Naive thymus-derived CD4-positive, alpha-beta T cell (primary cell): ENCODE measurements around the gene CXCL12. TPM values are rescaled to one million over a fixed set of nuclear protein-coding genes. Genes with fewer than 3 reads are reported as not detected.

Experiments
- ATAC-seq: fragments of 150-1000 bp; cut with Tn5 transposase; 2 replicates; pipeline ENCODE4 v1.10.0; 2021; ENCODE audit warnings: mild to moderate bottlenecking, moderate library complexity
- CTCF ChIA-PET: fragments of 350-600 bp; sonication (Branson Sonifier 250); formaldehyde crosslinking; loops from one replicate; lab custom pipeline; 2021; ENCODE audit warnings: antibody characterized with exemption; lab: Charles Lee
- POLR2A ChIA-PET: fragments of 350-600 bp; sonication (Branson Sonifier 250); formaldehyde crosslinking; loops from one replicate; lab custom pipeline; 2021; ENCODE audit warnings: antibody characterized with exemption, inconsistent platforms; lab: Charles Lee
- DNase-seq, 9 donors: peaks; one replicate each; pipeline versions ENCODE4 v3.0.0 to v3.0.0-alpha.2; 2020 to 2022; ENCODE audit warnings: mixed read lengths in 1 of 9
- H3K27ac ChIP-seq: one replicate; pipeline ENCODE4 v1.7.0; 2013; ENCODE audit warnings: mild to moderate bottlenecking, low read depth, low read length, moderate library complexity
- H3K27me3 ChIP-seq, 2 donors: one replicate each; pipeline ENCODE4 v1.7.0; 2013; ENCODE audit warnings: low read length in 2 of 2, mild to moderate bottlenecking in 2 of 2, moderate library complexity in 2 of 2; ENCODE audit not compliant: control insufficient read depth in 2 of 2, insufficient read depth in 2 of 2
- H3K36me3 ChIP-seq, 3 experiments: 1 replicate in 2 of 3; 2 replicates in 1 of 3; pipeline ENCODE4 v1.7.0; 2013; ENCODE audit warnings: low read length in 3 of 3, mild to moderate bottlenecking in 3 of 3, moderate library complexity in 1 of 3; ENCODE audit not compliant: insufficient read depth in 3 of 3, control insufficient read depth in 2 of 3
- H3K4me1 ChIP-seq, 2 donors: one replicate each; pipeline ENCODE4 v1.7.0; 2013; ENCODE audit warnings: low read length in 2 of 2, mild to moderate bottlenecking in 2 of 2, moderate library complexity in 1 of 2; ENCODE audit not compliant: control insufficient read depth in 2 of 2, insufficient read depth in 2 of 2
- H3K4me3 ChIP-seq: 2 replicates; pipeline ENCODE4 v1.7.0; 2013; ENCODE audit warnings: mild to moderate bottlenecking, low read length
- H3K9me3 ChIP-seq, 3 experiments: 1 replicate in 2 of 3; 2 replicates in 1 of 3; pipeline ENCODE4 v1.7.0; 2013; ENCODE audit warnings: low read length in 3 of 3; ENCODE audit not compliant: control insufficient read depth in 2 of 3
- H3K27ac Mint-ChIP-seq, 9 donors: one replicate each; pipeline ENCODE4 v1.8.0; 2020 to 2022; ENCODE audit warnings: mixed read lengths in 9 of 9, mild to moderate bottlenecking in 8 of 9, moderate library complexity in 5 of 9, inconsistent platforms in 2 of 9
- H3K27me3 Mint-ChIP-seq, 5 donors: one replicate each; pipeline ENCODE4 v1.8.0; 2021 to 2022; ENCODE audit warnings: mixed read lengths in 5 of 5, mild to moderate bottlenecking in 1 of 5
- H3K36me3 Mint-ChIP-seq, 5 donors: one replicate each; pipeline ENCODE4 v1.8.0; 2020 to 2022; ENCODE audit warnings: mixed read lengths in 5 of 5, mild to moderate bottlenecking in 3 of 5, inconsistent platforms in 1 of 5
- H3K4me1 Mint-ChIP-seq, 7 donors: one replicate each; pipeline ENCODE4 v1.8.0; 2020 to 2022; ENCODE audit warnings: mixed read lengths in 7 of 7, mild to moderate bottlenecking in 3 of 7, inconsistent platforms in 1 of 7
- H3K4me3 Mint-ChIP-seq, 10 donors: one replicate each; pipeline ENCODE4 v1.8.0; 2020 to 2022; ENCODE audit warnings: mild to moderate bottlenecking in 10 of 10, mixed read lengths in 10 of 10, moderate library complexity in 6 of 10, inconsistent platforms in 2 of 10
- H3K9me3 Mint-ChIP-seq, 11 donors: one replicate each; pipeline ENCODE4 v1.8.0; 2020 to 2022; ENCODE audit warnings: mixed read lengths in 11 of 11, mild to moderate bottlenecking in 4 of 11, inconsistent platforms in 1 of 11, moderate library complexity in 1 of 11
- intact Hi-C, 2 donors: fragments of 100-400 bp; cut with micrococcal nuclease; formaldehyde crosslinking; loops; one replicate each; pipeline ENCODE4 v1.15.1; 2023
- polyA plus RNA-seq, 2 donors: library from polyadenylated mRNA; unstranded; fragments of 300-500 nt; fragmentation: Illumina TruSeq; gene quantifications; one replicate each; pipeline ENCODE4 v1.2.3, GENCODE V29; 2021
- total RNA-seq, 6 experiments: library from RNA in 5 of 6; stranded (reverse) in 5 of 6; gene quantifications; 1 replicate in 5 of 6; 2 replicates in 1 of 6; pipeline ENCODE4 v1.2.3 and lab custom pipeline; 2021 to 2026

The CXCL12 gene
- total and polyA plus RNA-seq, 7 experiments from 2014 or later: not detected

DNA sequence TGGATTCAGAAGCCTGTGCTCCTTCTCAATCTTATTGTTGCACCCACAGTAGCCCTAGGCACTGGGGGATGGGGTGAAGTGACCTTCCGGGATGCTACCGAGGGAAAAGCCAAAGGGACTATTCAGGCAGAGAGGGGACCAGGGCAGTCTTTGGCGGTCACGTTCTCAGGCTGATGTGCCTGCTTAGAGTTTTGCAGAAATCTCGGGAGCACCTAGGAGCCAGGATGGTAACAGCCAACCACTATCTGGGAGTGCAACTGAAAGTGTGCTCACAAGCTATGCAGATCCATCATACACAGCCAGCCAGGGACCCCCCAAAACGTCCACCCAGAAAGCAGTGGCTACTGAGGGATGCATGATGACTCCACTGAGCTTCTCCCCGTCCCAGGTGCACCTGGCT lies 52.4 kb downstream of the CXCL12 start:
- POLR2A ChIA-PET: no interaction called here
- no peak for DNase-seq
- H3K9me3 Mint-ChIP-seq: no peaks in the 10 kb centered on the region

GRCh38 chr10:44330431-44330830 lies 54.5 kb downstream of the CXCL12 start:
- H3K27me3 Mint-ChIP-seq: peaks cover 0 to 36% (median 23%) of the 10 kb centered on the region in 5 donors
- Histone ChIP-seq H3K4me1 (no peaks in the 10 kb centered on the region), H3K27me3 (peaks cover 0 to 3% of the 10 kb centered on the region in 2 donors), H3K27ac (no peak overlapping the region), H3K9me3 (no peaks in the 10 kb centered on the region), H3K4me3 (no peak overlapping the region), H3K36me3 (no peaks in the 10 kb centered on the region)
- H3K36me3 Mint-ChIP-seq: no peaks in the 10 kb centered on the region
- H3K27ac Mint-ChIP-seq: no peak overlapping the region
- ChIA-PET POLR2A (no interaction called here), CTCF (no interaction called here)
- no peak overlapping the region for H3K4me3 Mint-ChIP-seq
- no peaks in the 10 kb centered on the region for H3K4me1 Mint-ChIP-seq
- no peak for ATAC-seq
- peaks cover 0 to 1% (median 0%) of the 10 kb centered on the region in 11 donors for H3K9me3 Mint-ChIP-seq
- intact Hi-C loops: no loop called here
- DNase-seq: no peak

More for the DNA sequence above, 52.4 kb downstream of the CXCL12 start:
- Mint-ChIP-seq H3K4me3 (no peak overlapping the region), H3K36me3 (no peaks in the 10 kb centered on the region), H3K27me3 (peaks cover 0 to 30% (median 18%) of the 10 kb centered on the region in 5 donors), H3K27ac (no peak overlapping the region), H3K4me1 (no peaks in the 10 kb centered on the region)
- Histone ChIP-seq H3K4me1 (no peaks in the 10 kb centered on the region), H3K9me3 (no peaks in the 10 kb centered on the region), H3K27me3 (peaks cover 0 to 3% of the 10 kb centered on the region in 2 donors), H3K36me3 (no peaks in the 10 kb centered on the region), H3K27ac (no peak overlapping the region), H3K4me3 (no peak overlapping the region)
- no peak for ATAC-seq
- intact Hi-C loops: no loop called here
- CTCF ChIA-PET: no interaction called here

DNA sequence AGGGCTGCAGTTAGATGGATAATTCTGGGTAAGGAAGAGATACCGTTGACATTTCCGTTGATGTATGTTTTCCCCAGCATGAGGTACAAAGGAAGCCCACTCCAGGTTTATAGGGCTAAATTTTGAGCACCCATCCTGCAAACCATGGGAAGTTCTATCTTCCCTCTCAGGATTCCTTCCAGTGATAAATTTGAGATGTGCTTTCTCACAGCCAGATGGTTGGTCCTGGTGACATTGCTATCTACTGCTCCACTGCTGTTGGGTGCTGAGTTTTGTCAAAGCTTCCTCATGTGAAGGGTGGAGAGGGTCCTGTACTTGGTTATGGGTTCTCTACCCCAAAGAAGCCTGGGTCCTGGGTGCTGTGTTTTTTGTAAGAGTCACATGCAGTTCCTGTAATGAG lies 57.4 kb downstream of the CXCL12 start:
- CTCF ChIA-PET: no interaction called here
- H3K27me3 Mint-ChIP-seq: peaks cover 0 to 45% (median 17%) of the 10 kb centered on the region in 5 donors
- H3K4me3 ChIP-seq: no peak overlapping the region
- H3K36me3 Mint-ChIP-seq: no peaks in the 10 kb centered on the region
- no peak overlapping the region for H3K4me3 Mint-ChIP-seq
- H3K27ac Mint-ChIP-seq: no peak overlapping the region
- no peaks in the 10 kb centered on the region for H3K4me1 ChIP-seq
- peaks cover 0 to 3% of the 10 kb centered on the region in 2 donors for H3K27me3 ChIP-seq
- H3K36me3 ChIP-seq: no peaks in the 10 kb centered on the region
- POLR2A ChIA-PET: no interaction called here
- H3K27ac ChIP-seq: no peak overlapping the region
- intact Hi-C loops: no loop called here
- DNase-seq: no peak
- peaks cover 0 to 2% (median 0%) of the 10 kb centered on the region in 7 donors for H3K4me1 Mint-ChIP-seq
- H3K9me3 Mint-ChIP-seq: peaks cover 0 to 3% (median 0%) of the 10 kb centered on the region in 11 donors
- ATAC-seq: no peak
- H3K9me3 ChIP-seq: no peaks in the 10 kb centered on the region
